IMR-90 (cell line): ENCODE results near the gene ZNF202. TPM values are rescaled to one million over a fixed set of nuclear protein-coding genes. Genes with fewer than 3 reads are reported as not detected.

Experiments
- ATAC-seq: fragments of 200-7000 bp; cut with Tn5 transposase; 2 replicates; pipeline ENCODE4 v1.9.1; 2020; ENCODE audit warnings: low read depth, mild to moderate bottlenecking, moderate library complexity
- BruUV-seq: library from RNA; stranded (reverse); fragments of 400-500 nt; replicated peaks from 2 replicates; lab custom pipeline; 2021; lab: Mats Ljungman, UMichigan
- CTCF ChIA-PET: fragments of 300-600 bp; formaldehyde crosslinking; extraction: SDS; loops from one replicate; lab custom pipeline; 2021; ENCODE audit warnings: antibody characterized with exemption; lab: Yijun Ruan, JAX
- POLR2A ChIA-PET: fragments of 300-600 bp; sonication (Branson Sonifier 250); formaldehyde crosslinking; loops from one replicate; lab custom pipeline; 2022; ENCODE audit warnings: antibody characterized with exemption; ENCODE audit not compliant: unreplicated experiment; lab: Charles Lee
- DNase-seq: peaks from one replicate; pipeline ENCODE4 v3.0.0; 2013
- H2AFZ ChIP-seq: replicated peaks from 2 replicates; pipeline ENCODE3; 2013; ENCODE audit warnings: low read length, mild to moderate bottlenecking; ENCODE audit not compliant: poor library complexity
- H2AK5ac ChIP-seq: 2 replicates; pipeline ENCODE4 v1.6.1; 2013; ENCODE audit warnings: low read depth, low read length, inconsistent platforms
- H2AK9ac ChIP-seq: replicated peaks from 2 replicates; pipeline ENCODE3; 2013; ENCODE audit warnings: mild to moderate bottlenecking, low read depth, low read length, moderate library complexity; ENCODE audit not compliant: poor library complexity
- H2BK120ac ChIP-seq: 2 replicates; pipeline ENCODE4 v1.6.1; 2013; ENCODE audit warnings: low read depth, low read length, inconsistent platforms
- H2BK15ac ChIP-seq: 3 replicates; pipeline ENCODE4 v1.6.1; 2013; ENCODE audit warnings: low read depth, low read length, inconsistent platforms
- H2BK20ac ChIP-seq: 2 replicates; pipeline ENCODE4 v1.6.1; 2013; ENCODE audit warnings: low read depth, mild to moderate bottlenecking, inconsistent platforms, low read length, moderate library complexity
- H2BK5ac ChIP-seq: 2 replicates; pipeline ENCODE4 v1.6.1; 2013; ENCODE audit warnings: mild to moderate bottlenecking, low read depth, low read length, inconsistent platforms; ENCODE audit not compliant: poor library complexity, severe bottlenecking
- H3K14ac ChIP-seq: replicated peaks from 2 replicates; pipeline ENCODE4 v1.6.1; 2013; ENCODE audit warnings: low read depth, low read length, inconsistent platforms
- H3K18ac ChIP-seq: 2 replicates; pipeline ENCODE4 v1.6.1; 2013; ENCODE audit warnings: low read depth, low read length, control low read depth
- H3K23ac ChIP-seq: 2 replicates; pipeline ENCODE4 v1.6.1; 2013; ENCODE audit warnings: low read depth, low read length, inconsistent platforms
- H3K27ac ChIP-seq: 2 replicates; pipeline ENCODE4 v1.5.1; 2013; ENCODE audit warnings: mild to moderate bottlenecking, control low read depth, low read length; ENCODE audit not compliant: insufficient read depth
- H3K27me3 ChIP-seq: 2 replicates; pipeline ENCODE4 v1.6.1; 2013; ENCODE audit warnings: low read length; ENCODE audit not compliant: control insufficient read depth, insufficient read depth
- H3K36me3 ChIP-seq: 2 replicates; pipeline ENCODE4 v1.6.1; 2013; ENCODE audit warnings: low read length, mixed read lengths; ENCODE audit not compliant: control insufficient read depth, insufficient read depth
- H3K4ac ChIP-seq: 2 replicates; pipeline ENCODE4 v1.6.1; 2013; ENCODE audit warnings: low read depth, low read length, inconsistent platforms
- H3K4me1 ChIP-seq: 2 replicates; pipeline ENCODE4 v1.6.1; 2013; ENCODE audit warnings: low read length, mixed read lengths; ENCODE audit not compliant: control insufficient read depth, insufficient read depth
- H3K4me2 ChIP-seq: 2 replicates; pipeline ENCODE4 v1.6.1; 2013; ENCODE audit warnings: low read depth, mild to moderate bottlenecking, control low read depth, low read length, moderate library complexity
- H3K4me3 ChIP-seq: 2 replicates; pipeline ENCODE4 v1.5.1; 2013; ENCODE audit warnings: low read depth, mild to moderate bottlenecking, control low read depth, low read length, moderate library complexity; ENCODE audit not compliant: insufficient read depth
- H3K56ac ChIP-seq: 2 replicates; pipeline ENCODE4 v1.6.1; 2013; ENCODE audit warnings: low read length, inconsistent platforms; ENCODE audit not compliant: insufficient read depth; ENCODE audit errors: extremely low read depth
- H3K79me1 ChIP-seq, 2 experiments: 2 replicates each; pipeline ENCODE4 v1.6.1; 2013; ENCODE audit warnings: low read length in 2 of 2, inconsistent platforms in 1 of 2, low read depth in 1 of 2
- H3K9ac ChIP-seq: 2 replicates; pipeline ENCODE4 v1.6.1; 2013; ENCODE audit warnings: low read depth, low read length, control low read depth
- H3K9me1 ChIP-seq: 2 replicates; pipeline ENCODE4 v1.6.1; 2013; ENCODE audit warnings: low read length, inconsistent platforms; ENCODE audit not compliant: insufficient read depth
- H3K9me3 ChIP-seq: 2 replicates; pipeline ENCODE4 v1.6.1; 2013; ENCODE audit warnings: low read length; ENCODE audit not compliant: control insufficient read depth, insufficient read depth
- H4K20me1 ChIP-seq: 2 replicates; pipeline ENCODE4 v1.6.1; 2013; ENCODE audit warnings: low read length, inconsistent platforms; ENCODE audit not compliant: insufficient read depth
- H4K5ac ChIP-seq: 2 replicates; pipeline ENCODE4 v1.6.1; 2013; ENCODE audit warnings: mild to moderate bottlenecking, low read depth, low read length, control low read depth
- H4K8ac ChIP-seq, 2 experiments: 2 replicates each; pipeline ENCODE4 v1.6.1; 2013; ENCODE audit warnings: low read depth in 2 of 2, low read length in 2 of 2, control low read depth in 1 of 2, inconsistent platforms in 1 of 2
- H4K91ac ChIP-seq: 2 replicates; pipeline ENCODE4 v1.6.1; 2013; ENCODE audit warnings: low read depth, low read length, inconsistent platforms; ENCODE audit not compliant: insufficient read depth
- BHLHE40 ChIP-seq: fragments of 150-350 bp; IDR thresholded peaks from 2 replicates; pipeline ENCODE4 v1.6.1; 2016; ENCODE audit warnings: mild to moderate bottlenecking, low read depth, low read length
- CEBPB ChIP-seq: IDR thresholded peaks from 2 replicates; pipeline ENCODE4 v1.6.1; 2012; ENCODE audit warnings: low read depth, low read length, improper control_type of control experiment
- CHD1 ChIP-seq: IDR thresholded peaks from 2 replicates; pipeline ENCODE4 v1.6.1; 2012; ENCODE audit warnings: low read depth, low read length, improper control_type of control experiment
- CTCF ChIP-seq: conservative IDR thresholded peaks from 2 replicates; pipeline ENCODE4 v1.5.1; 2012; ENCODE audit warnings: mild to moderate bottlenecking, low read depth, low read length, improper control_type of control experiment
- FOS ChIP-seq: fragments of 150-350 bp; IDR thresholded peaks from 2 replicates; pipeline ENCODE4 v1.6.1; 2016; ENCODE audit warnings: low read depth, low read length
- MAFK ChIP-seq: IDR thresholded peaks from 2 replicates; pipeline ENCODE4 v1.6.1; 2012; ENCODE audit warnings: low read depth, low read length, improper control_type of control experiment
- MAZ ChIP-seq: IDR thresholded peaks from 2 replicates; pipeline ENCODE4 v1.6.1; 2012; ENCODE audit warnings: low read depth, mild to moderate bottlenecking, low read length, improper control_type of control experiment, moderate library complexity, borderline replicate concordance
- MXI1 ChIP-seq: IDR thresholded peaks from 2 replicates; pipeline ENCODE4 v1.6.1; 2012; ENCODE audit warnings: low read depth, mild to moderate bottlenecking, low read length, moderate library complexity, borderline replicate concordance
- NFE2L2 ChIP-seq: fragments of 150-350 bp; IDR thresholded peaks from 2 replicates; pipeline ENCODE4 v1.6.1; 2016; ENCODE audit warnings: low read depth, mild to moderate bottlenecking, low read length
- POLR2A ChIP-seq: IDR thresholded peaks from 2 replicates; pipeline ENCODE4 v1.6.1; 2012; ENCODE audit warnings: mild to moderate bottlenecking, low read depth, low read length
- RAD21 ChIP-seq: IDR thresholded peaks from 2 replicates; pipeline ENCODE4 v1.6.1; 2012; ENCODE audit warnings: low read length, improper control_type of control experiment
- RCOR1 ChIP-seq: IDR thresholded peaks from 2 replicates; pipeline ENCODE4 v1.6.1; 2012; ENCODE audit warnings: mild to moderate bottlenecking, low read length, improper control_type of control experiment; ENCODE audit not compliant: insufficient replicate concordance
- RFX5 ChIP-seq: IDR thresholded peaks from 2 replicates; pipeline ENCODE4 v1.8.0; 2012; ENCODE audit warnings: low read depth, mild to moderate bottlenecking, low read length, moderate library complexity
- SMC3 ChIP-seq: fragments of 150-350 bp; IDR thresholded peaks from 2 replicates; pipeline ENCODE4 v1.6.1; 2016; ENCODE audit warnings: low read depth, mild to moderate bottlenecking, antibody characterized with exemption, low read length, moderate library complexity
- WGBS, 2 experiments: methylation state at CpG; one replicate each; pipeline versions ENCODE4 v1.1.5 to v1.1.7; 2013; ENCODE audit warnings: missing lambda C conversion rate in 2 of 2; ENCODE audit not compliant: insufficient read length in 1 of 2; ENCODE audit errors: extremely low coverage in 2 of 2; 5-methylcytosine and 5-hydroxymethylcytosine counted together
- dilution Hi-C: fragments of 300-500 bp; cut with HindIII; formaldehyde crosslinking; loops from one replicate; pipeline ENCODE4 v1.14.3; 2018; ENCODE audit warnings: low sequenced_read_pairs; ENCODE audit not compliant: unreplicated experiment
- in situ Hi-C: fragments of 300-500 bp; cut with MboI; formaldehyde crosslinking; loops from 3 replicates; pipeline ENCODE4 v1.14.3; 2019; ENCODE audit warnings: low sequenced_read_pairs, inconsistent platforms, mixed read lengths
- intact Hi-C: fragments of 100-400 bp; cut with micrococcal nuclease; formaldehyde crosslinking; loops from 2 replicates; pipeline ENCODE4 v1.10.0; 2022
- polyA plus RNA-seq, 3 experiments: library from polyadenylated mRNA; depleted of rRNA; stranded (reverse); fragments of >200 nt; gene quantifications; 2 replicates each; pipeline ENCODE4 v1.2.3, GENCODE V29; 2012; ENCODE audit warnings: low replicate concordance in 1 of 3
- total RNA-seq: library from RNA; depleted of rRNA; stranded (reverse); fragments of >200 nt; gene quantifications from 2 replicates; pipeline ENCODE4 v1.2.3, GENCODE V29; 2012
- TF ChIP-seq, protein P1 (sequence below): fragments of 150-350 bp; IDR thresholded peaks from 2 replicates; pipeline ENCODE4 v1.6.1; 2017; ENCODE audit warnings: mild to moderate bottlenecking, antibody characterized with exemption, low read length, low read depth
- TF ChIP-seq, protein P2 (sequence below): fragments of 150-350 bp; IDR thresholded peaks from 2 replicates; pipeline ENCODE4 v1.6.1; 2016; ENCODE audit warnings: low read depth, mild to moderate bottlenecking, low read length, moderate library complexity, borderline replicate concordance

Gene ZNF202
- total and polyA plus RNA-seq, 2 of the 4 experiments (the other 2 are of a cell fraction) = 7.7 to 8.2 TPM

- no peak overlapping the region for H2BK15ac ChIP-seq
- H3K9ac ChIP-seq = no peak overlapping the region
- POLR2A ChIA-PET = no interaction called here
- H2BK5ac ChIP-seq = no peak overlapping the region
- H3K56ac ChIP-seq = no peak overlapping the region
- no peak overlapping the region for H4K5ac ChIP-seq
- no peak overlapping the region for H2BK20ac ChIP-seq
- no peak overlapping the region for H2AK9ac ChIP-seq
- H3K4me1 ChIP-seq = no peaks in the 10 kb centered on the region
- no peak overlapping the region for H4K91ac ChIP-seq
- H2AFZ ChIP-seq = no peak overlapping the region
- H3K14ac ChIP-seq = no peak overlapping the region
- dilution Hi-C loops (no loop called here), intact Hi-C loops (no loop called here), in situ Hi-C loops (no loop called here)
- no peak overlapping the region for H3K27ac ChIP-seq
- H3K4ac ChIP-seq = no peak overlapping the region
- H3K27me3 ChIP-seq = no peaks in the 10 kb centered on the region
- H3K23ac ChIP-seq = no peak overlapping the region
- H3K9me3 ChIP-seq = no peaks in the 10 kb centered on the region
- H4K8ac ChIP-seq = no peak overlapping the region
- ATAC-seq (no peak), DNase-seq (no peak)
- H4K20me1 ChIP-seq = no peaks in the 10 kb centered on the region
- no peak overlapping the region for H3K4me2 ChIP-seq
- H3K18ac ChIP-seq = no peak overlapping the region
- CTCF ChIA-PET = no interaction called here
- H2BK120ac ChIP-seq = no peak overlapping the region
- no peaks in the 10 kb centered on the region for H3K79me1 ChIP-seq
- BruUV-seq = no TSS peak
- TF ChIP-seq MAFK = no peak
- TF ChIP-seq RCOR1 = no peak
- no peak for TF ChIP-seq MAZ
- TF ChIP-seq FOS = no peak
- no peak for TF ChIP-seq CHD1
- TF ChIP-seq MXI1 = no peak
- TF ChIP-seq, protein P1, sequence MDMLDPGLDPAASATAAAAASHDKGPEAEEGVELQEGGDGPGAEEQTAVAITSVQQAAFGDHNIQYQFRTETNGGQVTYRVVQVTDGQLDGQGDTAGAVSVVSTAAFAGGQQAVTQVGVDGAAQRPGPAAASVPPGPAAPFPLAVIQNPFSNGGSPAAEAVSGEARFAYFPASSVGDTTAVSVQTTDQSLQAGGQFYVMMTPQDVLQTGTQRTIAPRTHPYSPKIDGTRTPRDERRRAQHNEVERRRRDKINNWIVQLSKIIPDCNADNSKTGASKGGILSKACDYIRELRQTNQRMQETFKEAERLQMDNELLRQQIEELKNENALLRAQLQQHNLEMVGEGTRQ = no peak
- TF ChIP-seq, protein P2, sequence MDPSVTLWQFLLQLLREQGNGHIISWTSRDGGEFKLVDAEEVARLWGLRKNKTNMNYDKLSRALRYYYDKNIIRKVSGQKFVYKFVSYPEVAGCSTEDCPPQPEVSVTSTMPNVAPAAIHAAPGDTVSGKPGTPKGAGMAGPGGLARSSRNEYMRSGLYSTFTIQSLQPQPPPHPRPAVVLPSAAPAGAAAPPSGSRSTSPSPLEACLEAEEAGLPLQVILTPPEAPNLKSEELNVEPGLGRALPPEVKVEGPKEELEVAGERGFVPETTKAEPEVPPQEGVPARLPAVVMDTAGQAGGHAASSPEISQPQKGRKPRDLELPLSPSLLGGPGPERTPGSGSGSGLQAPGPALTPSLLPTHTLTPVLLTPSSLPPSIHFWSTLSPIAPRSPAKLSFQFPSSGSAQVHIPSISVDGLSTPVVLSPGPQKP = no peak
- no peak for TF ChIP-seq RFX5
- no peak for TF ChIP-seq BHLHE40
- no peak for TF ChIP-seq POLR2A
- no peak for TF ChIP-seq NFE2L2
- no peak for TF ChIP-seq SMC3
- no peak for TF ChIP-seq RAD21
- no peak for TF ChIP-seq CEBPB
- TF ChIP-seq CTCF = no peak
- no peak overlapping the region for H2AK5ac ChIP-seq
- no CpG with 5 or more reads among the region's 1 CpG for WGBS, 2 experiments
- H3K9me1 ChIP-seq = no peaks in the 10 kb centered on the region
- no peaks in the 10 kb centered on the region for H3K36me3 ChIP-seq
- H3K4me3 ChIP-seq = no peak overlapping the region
Observed at GRCh38 chr11:123765601-123766000, 24.1 kb upstream of the ZNF202 start.
